OCI-LY1 (cell line): ENCODE measurements around the gene TBX20.
"Not testable (repeated sequence)": the region's sequence is repeated elsewhere in the genome, so short reads cannot be mapped to it uniquely, and the experiment has no call there.

Experiments used
- H2AFZ ChIP-seq: fragments of 200-600 bp; sonication (generic), shearing (Covaris generic); 2 replicates; pipeline ENCODE4 v1.6.0; 2014; ENCODE audit warnings: antibody characterized with exemption, mild to moderate bottlenecking, low read length
- H3F3A ChIP-seq: fragments of 200-600 bp; sonication (generic), shearing (Covaris generic); 2 replicates; pipeline ENCODE4 v1.6.0; 2014; ENCODE audit warnings: mild to moderate bottlenecking, antibody characterized with exemption, low read length, moderate library complexity; ENCODE audit not compliant: insufficient read depth
- H3K27ac ChIP-seq: fragments of 200-600 bp; sonication (generic); 2 replicates; pipeline ENCODE4 v1.5.1; 2014; ENCODE audit warnings: low read length, mixed run types, mild to moderate bottlenecking, low read depth; ENCODE audit not compliant: poor library complexity, severe bottlenecking
- H3K27me3 ChIP-seq: fragments of 200-600 bp; sonication (generic); 2 replicates; pipeline ENCODE4 v1.6.0; 2014; ENCODE audit warnings: antibody characterized with exemption, mild to moderate bottlenecking, low read length, moderate library complexity; ENCODE audit not compliant: insufficient read depth
- H3K36me3 ChIP-seq: fragments of 200-600 bp; sonication (generic); 2 replicates; pipeline ENCODE4 v1.6.1; 2014; ENCODE audit warnings: mild to moderate bottlenecking, antibody characterized with exemption, low read length, moderate library complexity, mixed read lengths; ENCODE audit not compliant: insufficient read depth
- H3K4me1 ChIP-seq: fragments of 200-600 bp; sonication (generic); 2 replicates; pipeline ENCODE4 v1.5.1; 2014; ENCODE audit warnings: mild to moderate bottlenecking, low read length, moderate library complexity; ENCODE audit not compliant: insufficient read depth, severe bottlenecking
- H3K4me2 ChIP-seq: fragments of 200-600 bp; sonication (generic), shearing (Covaris generic); 2 replicates; pipeline ENCODE4 v1.6.1; 2014; ENCODE audit warnings: low read length
- H3K4me3 ChIP-seq: fragments of 200-600 bp; sonication (generic); 2 replicates; pipeline ENCODE4 v1.5.1; 2014; ENCODE audit warnings: low read length, low read depth, mild to moderate bottlenecking, mixed read lengths; ENCODE audit not compliant: poor library complexity, severe bottlenecking
- H3K79me2 ChIP-seq: fragments of 200-600 bp; shearing (Covaris generic); 2 replicates; pipeline ENCODE4 v1.6.1; 2016; ENCODE audit warnings: mixed run types, low read length, mixed read lengths; ENCODE audit not compliant: insufficient read depth
- H3K9ac ChIP-seq: fragments of 200-600 bp; sonication (generic), shearing (Covaris generic); 2 replicates; pipeline ENCODE4 v1.6.1; 2014; ENCODE audit warnings: mild to moderate bottlenecking, low read length, mixed read lengths
- H3K9me2 ChIP-seq: fragments of 200-600 bp; sonication (generic), shearing (Covaris generic); 2 replicates; pipeline ENCODE4 v1.6.1; 2014; ENCODE audit warnings: low read depth, mild to moderate bottlenecking, low read length, mixed read lengths
- H3K9me3 ChIP-seq: fragments of 200-600 bp; shearing (Covaris generic); 2 replicates; pipeline ENCODE4 v1.6.1; 2014; ENCODE audit warnings: low read length, mixed read lengths
- H4K20me1 ChIP-seq: fragments of 200-600 bp; sonication (generic), shearing (Covaris generic); 2 replicates; pipeline ENCODE4 v1.6.0; 2016; ENCODE audit warnings: mild to moderate bottlenecking, low read length; ENCODE audit not compliant: insufficient read depth
- CTCF ChIP-seq: fragments of 200-600 bp; sonication (generic), shearing (Covaris generic); IDR thresholded peaks from 2 replicates; pipeline ENCODE4 v1.5.1; 2017; ENCODE audit warnings: mild to moderate bottlenecking, antibody characterized with exemption, low read length, moderate library complexity, mixed read lengths
- EZH2 ChIP-seq: fragments of 200-600 bp; sonication (generic), shearing (Covaris generic); IDR thresholded peaks from 2 replicates; pipeline ENCODE4 v1.8.0; 2017; ENCODE audit warnings: borderline replicate concordance, mixed run types, mild to moderate bottlenecking, antibody characterized with exemption, low read length, moderate library complexity, mixed read lengths

TBX20 gene

GRCh38 chr7:35246819-35247218 is 7.1 kb downstream of the TBX20 start:
- H3K27ac ChIP-seq, result no peak overlapping the region
- no peaks in the 10 kb centered on the region for H3K79me2 ChIP-seq
- no peaks in the 10 kb centered on the region for H3K9me3 ChIP-seq
- H3K27me3 ChIP-seq, result no peaks in the 10 kb centered on the region; the same call in 1 of the 2 replicates
- no peak overlapping the region for H3K4me3 ChIP-seq
- no peaks in the 10 kb centered on the region for H3K4me1 ChIP-seq
- no peak for TF ChIP-seq EZH2
- no peak overlapping the region for H2AFZ ChIP-seq
- no peaks in the 10 kb centered on the region for H3F3A ChIP-seq
- no peaks in the 10 kb centered on the region for H3K36me3 ChIP-seq
- H3K9me2 ChIP-seq, result no peaks in the 10 kb centered on the region
- H3K9ac ChIP-seq, result no peak overlapping the region
- H3K4me2 ChIP-seq, result no peak overlapping the region
- no peaks in the 10 kb centered on the region for H4K20me1 ChIP-seq

GRCh38 chr7:35241884-35242283 is 12.0 kb downstream of the TBX20 start:
- no peaks in the 10 kb centered on the region for H3K27me3 ChIP-seq
- no peak overlapping the region for H3K4me2 ChIP-seq

GRCh38 chr7:35241436-35241835 is 12.5 kb downstream of the TBX20 start:
- Histone ChIP-seq H3K9me3 (no peaks in the 10 kb centered on the region), H3K4me2 (no peak overlapping the region), H3K4me3 (no peak overlapping the region), H3K36me3 (no peaks in the 10 kb centered on the region), H3K27me3 (no peaks in the 10 kb centered on the region), H3K79me2 (no peaks in the 10 kb centered on the region), H3K9ac (no peak overlapping the region), H4K20me1 (no peaks in the 10 kb centered on the region), H3K27ac (no peak overlapping the region), H3F3A (no peaks in the 10 kb centered on the region), H3K4me1 (no peaks in the 10 kb centered on the region), H2AFZ (no peak overlapping the region), H3K9me2 (no peaks in the 10 kb centered on the region)
- TF ChIP-seq CTCF, result no peak
- TF ChIP-seq EZH2, result no peak

More at GRCh38 chr7:35241884-35242283, 12.0 kb downstream of the TBX20 start:
- H3K9me2 ChIP-seq, result no peaks in the 10 kb centered on the region
- no peaks in the 10 kb centered on the region for H4K20me1 ChIP-seq
- no peak overlapping the region for H3K27ac ChIP-seq
- no peak overlapping the region for H2AFZ ChIP-seq
- H3K4me1 ChIP-seq, result no peaks in the 10 kb centered on the region
- H3F3A ChIP-seq, result no peaks in the 10 kb centered on the region
- no peaks in the 10 kb centered on the region for H3K79me2 ChIP-seq
- no peak overlapping the region for H3K9ac ChIP-seq
- no peaks in the 10 kb centered on the region for H3K36me3 ChIP-seq
- H3K4me3 ChIP-seq, result no peak overlapping the region
- TF ChIP-seq EZH2 (no peak), CTCF (no peak)
- no peaks in the 10 kb centered on the region for H3K9me3 ChIP-seq

- H4K20me1 ChIP-seq, H3K4me1 ChIP-seq, H3K27me3 ChIP-seq, H3F3A ChIP-seq, H2AFZ ChIP-seq, H3K4me2 ChIP-seq, H3K36me3 ChIP-seq, H3K27ac ChIP-seq, H3K79me2 ChIP-seq, H3K9me2 ChIP-seq, H3K4me3 ChIP-seq, H3K9me3 ChIP-seq, H3K9ac ChIP-seq: not testable (repeated sequence)
Measured at GRCh38 chr7:35241008-35241407, 12.9 kb downstream of the TBX20 start.

GRCh38 chr7:35238456-35238855 is 15.4 kb downstream of the TBX20 start:
- H3K9ac ChIP-seq, H3F3A ChIP-seq, H3K27me3 ChIP-seq, H3K4me1 ChIP-seq, H3K4me3 ChIP-seq, H3K4me2 ChIP-seq, H3K36me3 ChIP-seq, H4K20me1 ChIP-seq, H3K27ac ChIP-seq, H3K9me2 ChIP-seq, H3K79me2 ChIP-seq, H3K9me3 ChIP-seq, H2AFZ ChIP-seq: not testable (repeated sequence)
